Panc1 (cell line): ENCODE measurements around the gene AGAP1.

Experiments used
- POLR2AphosphoS5 ChIP-seq: IDR thresholded peaks from 2 replicates; pipeline ENCODE4 v1.6.1; 2012; ENCODE audit warnings: mild to moderate bottlenecking, low read depth, low read length, moderate library complexity
- SIN3A ChIP-seq: IDR thresholded peaks from 2 replicates; pipeline ENCODE4 v1.6.1; 2012; ENCODE audit warnings: low read depth, mild to moderate bottlenecking, low read length, moderate library complexity, borderline replicate concordance; ENCODE audit not compliant: insufficient read depth
- TCF7L2 ChIP-seq: IDR thresholded peaks from 2 replicates; pipeline ENCODE4 v1.6.1; 2011; ENCODE audit warnings: mild to moderate bottlenecking, low read depth, low read length, inconsistent platforms
- TF ChIP-seq, protein P1 (sequence below): fragments of 450-650 bp; IDR thresholded peaks from 2 replicates; pipeline ENCODE4 v1.5.1; 2017; ENCODE audit warnings: mild to moderate bottlenecking
- TF ChIP-seq, protein P2 (sequence below), 2 experiments: IDR thresholded peaks; 2 replicates each; pipeline ENCODE4 v1.6.1; 2011 to 2012; ENCODE audit warnings: low read depth in 2 of 2, control low read depth in 1 of 2, low read length in 1 of 2, mild to moderate bottlenecking in 1 of 2, moderate library complexity in 1 of 2; ENCODE audit not compliant: insufficient read depth in 1 of 2

DNA sequence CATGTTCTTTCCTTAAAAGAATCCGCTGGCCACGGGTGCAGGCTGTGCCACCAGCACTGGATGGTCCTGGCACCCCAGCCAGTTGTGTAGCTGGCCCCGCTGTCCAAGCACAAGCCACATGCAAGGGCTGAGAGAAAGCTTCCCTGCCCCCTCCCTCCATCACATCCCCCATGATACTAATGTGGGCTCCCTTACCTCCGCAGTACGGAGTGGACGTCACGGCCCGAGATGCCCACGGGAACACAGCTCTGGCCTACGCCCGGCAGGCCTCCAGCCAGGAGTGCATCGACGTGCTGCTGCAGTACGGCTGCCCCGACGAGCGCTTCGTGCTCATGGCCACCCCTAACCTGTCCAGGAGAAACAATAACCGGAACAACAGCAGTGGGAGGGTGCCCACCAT lies 629.9 kb downstream of the AGAP1 start:
- TF ChIP-seq, protein P1, sequence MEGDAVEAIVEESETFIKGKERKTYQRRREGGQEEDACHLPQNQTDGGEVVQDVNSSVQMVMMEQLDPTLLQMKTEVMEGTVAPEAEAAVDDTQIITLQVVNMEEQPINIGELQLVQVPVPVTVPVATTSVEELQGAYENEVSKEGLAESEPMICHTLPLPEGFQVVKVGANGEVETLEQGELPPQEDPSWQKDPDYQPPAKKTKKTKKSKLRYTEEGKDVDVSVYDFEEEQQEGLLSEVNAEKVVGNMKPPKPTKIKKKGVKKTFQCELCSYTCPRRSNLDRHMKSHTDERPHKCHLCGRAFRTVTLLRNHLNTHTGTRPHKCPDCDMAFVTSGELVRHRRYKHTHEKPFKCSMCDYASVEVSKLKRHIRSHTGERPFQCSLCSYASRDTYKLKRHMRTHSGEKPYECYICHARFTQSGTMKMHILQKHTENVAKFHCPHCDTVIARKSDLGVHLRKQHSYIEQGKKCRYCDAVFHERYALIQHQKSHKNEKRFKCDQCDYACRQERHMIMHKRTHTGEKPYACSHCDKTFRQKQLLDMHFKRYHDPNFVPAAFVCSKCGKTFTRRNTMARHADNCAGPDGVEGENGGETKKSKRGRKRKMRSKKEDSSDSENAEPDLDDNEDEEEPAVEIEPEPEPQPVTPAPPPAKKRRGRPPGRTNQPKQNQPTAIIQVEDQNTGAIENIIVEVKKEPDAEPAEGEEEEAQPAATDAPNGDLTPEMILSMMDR, result no peak
- TF ChIP-seq POLR2AphosphoS5, result no peak
- TF ChIP-seq, protein P2, sequence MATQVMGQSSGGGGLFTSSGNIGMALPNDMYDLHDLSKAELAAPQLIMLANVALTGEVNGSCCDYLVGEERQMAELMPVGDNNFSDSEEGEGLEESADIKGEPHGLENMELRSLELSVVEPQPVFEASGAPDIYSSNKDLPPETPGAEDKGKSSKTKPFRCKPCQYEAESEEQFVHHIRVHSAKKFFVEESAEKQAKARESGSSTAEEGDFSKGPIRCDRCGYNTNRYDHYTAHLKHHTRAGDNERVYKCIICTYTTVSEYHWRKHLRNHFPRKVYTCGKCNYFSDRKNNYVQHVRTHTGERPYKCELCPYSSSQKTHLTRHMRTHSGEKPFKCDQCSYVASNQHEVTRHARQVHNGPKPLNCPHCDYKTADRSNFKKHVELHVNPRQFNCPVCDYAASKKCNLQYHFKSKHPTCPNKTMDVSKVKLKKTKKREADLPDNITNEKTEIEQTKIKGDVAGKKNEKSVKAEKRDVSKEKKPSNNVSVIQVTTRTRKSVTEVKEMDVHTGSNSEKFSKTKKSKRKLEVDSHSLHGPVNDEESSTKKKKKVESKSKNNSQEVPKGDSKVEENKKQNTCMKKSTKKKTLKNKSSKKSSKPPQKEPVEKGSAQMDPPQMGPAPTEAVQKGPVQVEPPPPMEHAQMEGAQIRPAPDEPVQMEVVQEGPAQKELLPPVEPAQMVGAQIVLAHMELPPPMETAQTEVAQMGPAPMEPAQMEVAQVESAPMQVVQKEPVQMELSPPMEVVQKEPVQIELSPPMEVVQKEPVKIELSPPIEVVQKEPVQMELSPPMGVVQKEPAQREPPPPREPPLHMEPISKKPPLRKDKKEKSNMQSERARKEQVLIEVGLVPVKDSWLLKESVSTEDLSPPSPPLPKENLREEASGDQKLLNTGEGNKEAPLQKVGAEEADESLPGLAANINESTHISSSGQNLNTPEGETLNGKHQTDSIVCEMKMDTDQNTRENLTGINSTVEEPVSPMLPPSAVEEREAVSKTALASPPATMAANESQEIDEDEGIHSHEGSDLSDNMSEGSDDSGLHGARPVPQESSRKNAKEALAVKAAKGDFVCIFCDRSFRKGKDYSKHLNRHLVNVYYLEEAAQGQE (IDR thresholded peaks at IDR 0.05; ENCODE audit: insufficient read depth in 1 of 2, low read depth in 2 of 2, low read length in 1 of 2), result no peak
- TF ChIP-seq SIN3A, result no peak
- TF ChIP-seq TCF7L2, result no peak
